Colon (tissue), 2 donors: Measurements from ENCODE around the gene FOXP1.

Experiments
- FAIRE-seq: peaks from 2 replicates; lab custom pipeline; 2012; peaks lifted over from hg19 to GRCh38; lab: Jason Lieb, UNC
- donor health status: control.
- donor health status: control.

Gene FOXP1

DNA sequence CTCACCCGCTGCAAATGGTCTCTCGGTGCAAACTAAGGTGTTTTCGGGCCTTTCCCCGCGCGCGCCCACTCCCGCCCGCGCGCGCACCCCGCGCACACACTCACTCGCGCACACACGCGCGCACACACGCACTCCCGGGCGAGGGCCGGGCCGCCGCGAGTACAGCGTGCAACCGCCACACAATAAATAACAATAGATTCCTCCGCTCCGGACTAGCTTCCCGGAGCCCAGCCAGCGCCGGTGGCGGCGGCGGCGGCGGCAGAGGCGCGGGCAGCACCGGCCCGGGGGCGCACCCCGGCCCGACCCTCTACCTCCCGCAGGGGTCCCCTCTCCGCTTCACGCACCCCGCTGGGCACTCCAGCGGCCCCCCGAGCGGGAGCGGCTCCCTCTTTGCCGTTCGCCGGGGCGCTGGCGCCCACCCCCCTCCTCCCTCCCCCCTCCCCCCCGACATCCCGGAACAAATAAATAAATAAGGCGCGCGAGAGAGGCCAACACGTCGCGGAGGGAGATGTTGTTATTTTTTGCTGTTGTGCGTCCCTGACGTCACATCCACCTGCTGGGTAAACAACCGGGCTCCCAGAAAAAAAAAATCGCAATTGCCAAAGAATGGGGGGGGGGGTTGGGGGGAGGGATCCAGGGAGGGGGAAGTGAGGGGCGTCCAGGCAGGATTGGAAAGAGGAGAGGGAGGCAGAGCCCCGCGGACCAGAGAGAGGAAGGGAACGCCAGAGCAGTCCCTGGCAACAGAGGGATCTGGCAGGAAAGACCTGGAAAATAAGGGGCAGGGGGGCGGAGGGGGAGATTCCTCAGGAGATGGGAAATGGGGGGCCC, at the start of gene FOXP1:
Gene FOXP1 (minus strand): TSS at position 163 of the 828 bp plus-strand sequence. CDS start 385,347 bp downstream, outside the sequence.
- no peak for FAIRE-seq

DNA sequence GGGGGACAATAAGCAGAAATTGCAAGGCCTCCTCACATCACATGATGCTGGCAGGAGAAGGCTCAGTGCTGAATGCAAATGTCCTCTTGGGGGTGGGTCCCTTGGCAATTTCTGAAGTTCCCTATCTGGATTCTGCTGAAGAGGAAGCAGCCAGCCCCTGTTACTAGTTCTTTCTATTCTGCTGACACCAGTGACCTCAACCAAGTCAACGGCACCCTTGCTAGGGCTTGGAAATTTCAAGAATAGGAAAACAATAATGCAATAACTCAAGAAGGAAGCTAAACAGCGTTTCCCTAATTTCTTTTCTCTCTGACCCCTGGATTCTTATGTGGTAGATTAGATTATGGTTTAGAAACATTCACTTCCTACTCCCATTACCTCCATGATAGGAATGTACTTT, 46.2 kb upstream of the FOXP1 start:
- FAIRE-seq: no peak

DNA sequence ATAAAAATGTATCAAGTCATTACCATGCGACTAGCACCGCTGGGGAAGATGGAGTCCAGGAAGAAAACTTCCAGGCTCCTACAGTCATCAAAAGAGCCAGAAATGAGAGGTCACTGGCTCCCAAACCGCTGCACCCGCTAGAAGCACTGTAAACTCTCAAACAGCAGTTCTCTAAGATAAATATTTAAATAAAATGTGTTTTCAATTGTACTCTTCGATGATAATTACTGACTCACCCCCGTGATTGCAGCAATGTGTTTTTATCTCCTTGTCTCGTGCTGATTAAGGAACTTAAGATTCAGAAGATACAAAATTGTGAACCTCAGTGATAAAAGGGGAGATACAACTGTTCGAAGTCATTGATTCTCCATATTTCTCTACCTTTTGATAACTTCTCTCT, 45.8 kb upstream of the FOXP1 start:
- no peak for FAIRE-seq

DNA sequence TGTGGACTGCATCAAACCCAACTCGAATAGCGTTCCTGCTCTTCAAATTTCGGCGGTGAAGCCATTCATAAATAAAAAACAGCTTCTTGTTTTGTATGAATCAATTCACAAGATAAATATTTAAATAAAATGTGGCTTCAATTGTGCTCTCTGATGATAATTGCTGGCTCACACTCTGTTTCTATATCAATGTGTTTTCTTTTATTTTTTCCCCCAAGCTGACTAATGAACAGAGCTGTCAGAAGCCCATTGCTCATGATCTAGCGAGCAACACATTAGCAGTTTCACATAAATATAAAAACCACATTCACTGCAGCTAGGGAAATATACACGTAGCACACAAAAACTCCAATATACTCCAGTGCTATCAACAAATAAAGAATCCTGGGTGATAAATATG, 45.0 kb upstream of the FOXP1 start:
- no peak for FAIRE-seq

DNA sequence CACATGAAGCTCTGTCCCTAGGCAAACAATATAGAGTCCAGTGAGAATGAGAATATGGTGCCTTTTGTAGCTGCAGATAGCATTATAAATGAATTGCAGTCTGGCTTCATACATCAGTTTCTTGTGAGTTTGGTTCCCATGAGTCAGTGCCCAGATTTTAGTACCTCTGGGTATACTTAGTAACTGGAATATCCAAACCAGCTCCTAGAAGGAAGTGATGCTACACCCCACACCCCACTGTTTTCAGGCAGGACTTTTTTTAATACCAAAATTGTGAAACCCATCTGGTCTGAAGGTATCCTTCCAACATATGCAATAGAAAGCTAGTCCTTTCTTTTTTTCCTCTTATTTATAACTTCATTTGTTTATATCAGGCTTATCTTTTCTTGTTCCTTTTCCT, 42.1 kb upstream of the FOXP1 start:
- FAIRE-seq: no peak

DNA sequence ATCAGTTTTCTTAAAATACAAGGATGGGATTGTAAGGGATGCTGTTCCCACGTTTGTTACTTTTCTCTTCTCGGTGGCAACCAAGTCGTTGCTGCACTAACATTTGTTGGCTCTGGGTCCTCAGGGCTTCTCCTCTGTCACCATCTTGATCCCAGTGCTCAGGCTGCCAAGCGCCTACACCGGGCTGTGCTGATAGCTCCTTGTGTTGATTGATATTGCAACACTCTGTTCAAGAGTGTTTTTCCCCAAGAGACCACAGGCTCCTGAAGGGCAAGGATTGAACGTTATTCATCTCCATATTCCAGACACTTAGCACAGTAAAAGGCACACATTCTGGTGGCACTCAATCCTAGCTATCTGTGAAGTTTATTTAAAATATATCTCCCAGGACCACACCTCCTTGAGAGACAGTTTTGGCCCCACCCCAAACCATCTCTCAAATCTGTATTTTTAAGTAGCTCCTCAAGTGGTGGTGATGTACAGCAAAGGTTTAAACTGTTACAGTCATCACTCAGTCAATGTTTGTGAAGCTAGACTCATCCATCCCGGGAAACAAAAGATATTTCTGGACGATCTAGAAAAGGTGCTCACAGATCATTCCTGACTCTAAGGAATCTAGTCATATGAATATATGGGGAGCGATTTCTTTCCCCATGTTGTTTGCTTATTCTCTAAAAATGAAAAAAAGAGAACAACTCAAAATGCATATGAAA, 38.5 kb upstream of the FOXP1 start:
- FAIRE-seq: no peak

DNA sequence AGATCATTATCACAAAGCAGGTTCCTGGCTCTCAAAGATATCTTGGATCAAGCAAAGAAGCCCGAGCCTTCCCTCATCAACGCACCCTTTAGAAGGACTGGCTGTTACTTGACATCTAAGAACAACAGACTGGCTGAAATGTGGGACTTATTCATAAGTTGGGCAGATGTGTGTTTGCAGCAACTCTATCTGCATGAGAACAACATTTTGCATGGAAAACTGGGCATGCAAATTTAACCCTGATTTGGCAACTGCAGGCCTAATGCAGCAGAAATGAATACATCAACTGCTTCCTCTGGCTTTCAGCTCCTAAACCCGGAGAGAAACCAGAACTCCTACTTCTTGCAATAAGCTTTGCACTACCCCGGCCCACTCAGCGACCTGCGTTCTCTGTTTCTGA, 35.0 kb upstream of the FOXP1 start:
- FAIRE-seq: no peak

DNA sequence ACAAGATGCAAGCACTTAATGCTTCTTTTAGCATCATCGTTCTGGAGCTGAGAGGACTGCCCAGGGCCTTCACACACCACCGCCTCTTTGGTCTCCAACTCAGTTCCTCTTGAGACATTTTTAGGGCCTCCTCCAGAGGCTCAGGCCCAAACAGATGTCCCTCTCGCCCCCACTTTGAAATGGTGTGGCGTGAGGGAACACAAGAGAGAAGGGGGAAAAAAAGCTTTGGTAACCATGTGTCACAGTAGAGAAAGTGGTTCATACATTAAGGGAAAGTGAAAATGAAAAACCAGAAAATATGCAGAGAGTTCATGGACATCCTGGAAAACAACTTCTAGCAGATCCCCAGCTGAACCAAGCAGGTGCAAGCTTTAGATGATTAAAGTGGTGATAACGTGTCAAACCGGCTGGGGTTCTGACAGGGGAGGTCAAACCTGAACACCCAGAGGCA, 33.1 kb upstream of the FOXP1 start:
- FAIRE-seq: no peak

DNA sequence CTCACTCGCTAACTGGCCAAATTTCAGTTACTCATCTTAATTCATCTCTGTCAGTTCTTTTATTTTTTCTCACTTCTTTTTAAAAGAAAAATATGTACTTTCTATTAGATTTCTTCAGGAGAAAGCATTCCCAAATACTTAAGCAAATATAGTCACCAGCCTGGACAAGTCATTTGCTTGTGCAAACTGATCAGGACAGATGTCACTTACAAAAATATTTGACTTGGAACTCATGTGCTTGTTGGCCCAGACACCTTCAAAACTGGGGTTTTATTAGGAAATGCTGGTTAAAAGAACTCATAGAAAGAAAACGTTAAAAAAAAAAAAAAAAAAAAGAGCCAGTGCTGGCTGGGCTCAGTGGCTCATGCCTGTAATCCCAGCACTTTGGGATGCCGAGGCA, 31.3 kb upstream of the FOXP1 start:
- FAIRE-seq: no peak

DNA sequence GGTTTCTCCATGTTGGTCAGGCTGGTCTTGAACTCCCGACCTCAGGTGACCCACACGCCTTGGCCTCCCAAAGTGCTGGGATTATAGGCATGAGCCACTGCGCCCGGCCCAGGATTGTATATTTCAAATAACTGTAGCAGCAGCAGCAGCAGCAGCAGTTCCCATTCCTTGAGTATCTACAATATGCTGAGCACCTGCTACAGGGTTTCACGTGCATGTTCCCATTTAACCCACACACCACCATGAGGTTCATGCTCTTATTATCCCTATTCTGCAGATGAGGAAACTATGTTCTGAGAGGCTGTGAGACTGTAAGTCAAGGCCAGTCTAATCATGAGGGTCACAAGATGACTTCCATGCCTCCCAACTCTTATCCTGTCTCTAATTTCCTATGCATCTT, 30.9 kb upstream of the FOXP1 start:
- FAIRE-seq: no peak

DNA sequence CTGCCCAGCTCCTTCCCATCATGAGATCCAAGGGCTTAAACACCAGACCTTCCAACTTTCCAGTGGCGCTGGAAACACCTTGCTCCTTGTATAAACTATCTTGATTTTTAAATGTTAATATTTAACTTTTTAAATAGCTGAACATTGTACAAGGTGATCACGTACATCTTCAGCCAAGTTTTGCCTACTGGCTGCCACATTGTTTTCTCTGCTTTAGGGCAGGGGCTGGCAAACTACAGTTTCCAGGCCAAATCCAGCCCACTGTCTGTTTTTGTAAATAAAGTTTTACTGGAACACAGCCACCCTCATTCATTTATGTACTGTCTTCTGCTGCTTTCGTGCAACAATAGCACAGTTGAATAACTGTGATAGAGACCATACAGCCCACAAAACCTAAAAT, 27.6 kb upstream of the FOXP1 start:
- no peak for FAIRE-seq

DNA sequence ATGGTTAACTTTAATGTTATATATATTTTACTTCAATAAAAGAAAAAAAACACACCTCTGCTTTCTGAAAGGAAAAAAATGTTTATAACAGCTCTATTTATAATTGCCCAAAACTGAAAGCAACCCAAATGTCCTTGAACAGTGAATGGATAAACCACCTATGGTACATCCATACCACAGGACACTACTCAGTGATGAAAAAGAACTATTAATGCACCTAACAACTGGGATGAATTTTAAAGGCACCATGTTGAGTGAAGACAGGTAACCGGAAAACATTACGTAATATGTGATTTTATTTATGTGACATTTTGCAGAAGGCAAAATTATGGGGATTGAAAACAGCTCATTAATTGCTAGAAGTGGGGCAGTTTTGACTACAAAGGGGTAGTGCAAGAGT, 23.8 kb upstream of the FOXP1 start:
- peak; percentile 18 for FAIRE-seq

DNA sequence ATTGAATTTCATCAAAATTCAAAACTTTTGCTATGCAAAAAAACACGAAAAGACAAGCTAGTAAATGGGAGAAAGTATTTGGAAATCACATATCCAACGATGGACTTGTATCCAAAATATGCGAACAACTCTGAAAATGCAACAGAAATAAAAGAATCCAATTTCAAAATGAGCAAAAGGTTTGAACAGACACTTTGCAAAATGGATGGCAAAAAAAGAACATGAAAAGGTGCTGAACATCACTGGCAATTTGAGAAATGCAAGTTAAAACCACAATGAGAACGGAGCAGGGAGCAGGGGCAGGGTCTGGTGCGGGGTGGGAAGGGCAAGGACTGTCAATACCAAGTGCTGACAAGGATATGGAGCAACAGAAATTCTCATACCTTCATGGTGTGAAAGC, 23.1 kb upstream of the FOXP1 start:
- FAIRE-seq: no peak

DNA sequence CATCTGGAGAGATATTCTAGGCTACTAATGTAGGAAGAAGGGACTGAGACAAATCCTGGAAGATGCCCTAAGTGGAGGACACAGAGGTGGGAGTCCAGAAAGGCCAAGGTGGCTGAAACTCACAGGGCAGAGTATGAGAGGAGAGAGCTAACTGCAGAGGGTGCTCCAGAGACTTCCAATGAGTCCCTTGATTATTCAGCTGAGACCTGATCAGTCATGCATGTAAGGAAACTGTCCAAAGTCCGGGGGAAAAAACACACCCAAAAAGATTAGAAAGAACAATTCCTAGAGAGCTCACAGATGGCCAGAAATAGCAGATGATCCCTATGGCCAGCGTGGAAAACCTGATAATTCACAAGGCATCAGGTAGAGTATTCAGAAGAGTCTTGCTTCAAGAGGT, 18.7 kb upstream of the FOXP1 start:
- FAIRE-seq: no peak

DNA sequence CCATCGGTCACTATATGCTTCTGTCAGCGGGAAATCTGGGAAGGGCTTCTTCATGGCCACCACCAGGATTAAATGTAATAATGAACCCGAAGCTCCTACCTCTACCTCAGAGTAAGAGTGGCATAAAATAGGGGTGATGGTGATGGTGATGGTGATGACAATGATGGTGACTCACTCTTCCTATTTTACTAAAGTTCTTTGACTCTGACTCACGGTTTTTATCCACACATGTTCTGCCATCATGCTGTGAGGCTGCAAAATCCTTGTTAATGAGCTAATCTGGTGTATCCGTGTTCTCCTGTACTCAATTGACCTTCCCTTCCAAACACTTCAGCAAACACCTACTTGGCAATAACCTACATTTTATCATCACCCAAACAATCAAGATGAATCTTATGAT, 18.3 kb upstream of the FOXP1 start:
- FAIRE-seq: no peak

DNA sequence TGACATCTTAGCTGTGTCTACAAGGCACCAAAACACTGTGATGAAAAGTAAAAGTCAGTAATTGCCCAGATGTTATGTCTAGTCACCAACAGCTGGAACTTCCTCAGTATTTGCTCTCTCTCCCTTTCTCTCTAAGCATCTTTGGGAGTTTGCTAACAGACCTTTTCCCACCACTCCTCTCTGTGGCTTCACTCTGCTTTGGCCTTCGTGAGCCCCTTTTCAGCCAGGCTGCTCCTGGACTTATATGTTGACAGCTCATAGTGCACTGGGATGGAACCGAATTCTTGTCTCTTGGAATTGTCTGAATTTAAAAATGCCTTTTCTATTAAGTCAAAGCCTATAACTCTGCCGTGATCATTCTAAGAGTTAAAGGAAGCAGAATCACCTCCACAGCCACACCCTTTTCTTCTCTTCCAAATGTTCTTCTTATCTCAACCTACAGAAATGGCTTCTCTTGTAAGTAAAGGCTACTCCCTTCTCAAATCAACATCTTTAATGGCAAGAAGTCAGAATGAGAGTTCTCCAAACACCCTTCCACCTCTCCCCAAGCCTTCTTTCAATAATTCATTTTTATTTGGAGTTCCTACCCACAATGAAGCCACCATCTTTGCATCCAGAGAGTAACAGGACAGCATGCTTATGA, 17.2 kb upstream of the FOXP1 start:
- FAIRE-seq: no peak

DNA sequence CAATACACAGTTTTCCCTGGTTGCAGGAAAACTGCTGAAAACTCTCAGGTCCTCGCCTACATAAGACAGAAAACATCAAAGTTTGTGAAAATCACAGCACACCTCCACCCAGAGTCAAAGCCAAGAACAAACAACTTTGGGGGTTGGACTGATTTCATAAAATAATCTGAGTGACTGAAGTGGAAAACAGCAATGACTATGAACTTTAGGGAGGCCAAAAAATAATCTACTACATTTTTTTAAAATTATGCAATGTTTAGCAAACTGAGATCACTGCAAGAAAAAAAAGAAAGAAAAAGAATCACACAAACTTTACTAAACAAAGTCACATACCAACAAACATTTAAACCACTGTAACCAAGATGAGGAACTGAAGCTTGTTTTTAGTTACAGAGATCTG, 15.9 kb upstream of the FOXP1 start:
- no peak for FAIRE-seq

DNA sequence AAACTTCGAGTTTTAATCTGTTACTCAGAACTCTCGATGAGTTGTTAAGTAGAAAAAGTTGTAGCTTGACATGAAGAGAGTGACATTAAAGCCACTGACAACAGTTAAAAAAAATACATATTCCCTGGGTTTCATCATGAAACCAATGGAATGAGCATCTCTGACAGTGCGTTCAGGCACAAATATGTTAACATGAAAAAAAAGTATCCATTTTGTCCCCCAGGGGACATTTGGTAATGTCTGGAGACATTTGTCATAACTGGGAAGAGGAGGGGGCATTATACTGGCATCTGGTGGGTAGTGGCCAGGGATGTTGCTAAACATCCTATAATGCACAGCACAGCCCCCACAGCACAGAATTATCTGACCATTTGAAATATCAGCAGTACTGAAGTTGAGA, 14.8 kb upstream of the FOXP1 start:
- FAIRE-seq: no peak

DNA sequence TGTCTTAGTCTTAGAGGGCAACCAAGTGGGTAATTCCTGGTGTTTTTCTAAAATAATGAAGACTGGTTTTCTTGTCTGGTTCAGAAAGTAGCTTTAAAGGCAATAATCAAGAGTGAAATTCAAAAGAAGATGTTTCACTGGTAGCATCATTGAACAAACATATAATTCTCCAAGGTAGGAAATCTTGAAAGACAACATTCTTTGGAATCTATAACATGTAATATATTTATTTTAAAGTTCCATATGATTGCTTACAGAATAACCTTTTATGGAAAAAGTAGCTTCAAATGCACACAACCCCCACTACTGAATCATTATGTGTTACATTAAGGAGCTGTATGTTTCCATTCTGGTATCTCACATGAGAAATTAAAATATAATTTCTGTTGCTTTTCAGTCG, 13.8 kb upstream of the FOXP1 start:
- FAIRE-seq: no peak

DNA sequence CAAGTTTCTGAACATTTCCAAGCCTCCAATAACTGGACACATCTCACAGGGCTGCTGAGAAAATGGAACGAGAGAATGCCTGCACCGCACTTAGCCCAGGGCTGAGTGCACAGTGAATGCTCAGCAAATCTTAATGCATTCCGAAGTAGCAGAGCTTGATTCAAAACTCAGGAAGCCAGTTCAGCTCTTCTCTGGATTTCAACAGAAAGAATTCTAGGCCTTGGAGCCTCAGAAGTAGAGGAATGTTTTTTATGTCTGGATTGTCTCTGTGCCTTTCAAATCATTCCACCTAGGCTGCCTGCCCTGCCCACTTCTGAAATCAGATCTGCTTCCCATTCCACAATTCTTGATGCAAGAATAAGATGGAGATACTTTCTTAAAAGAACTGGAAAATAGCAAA, 9.6 kb upstream of the FOXP1 start:
- FAIRE-seq: no peak

DNA sequence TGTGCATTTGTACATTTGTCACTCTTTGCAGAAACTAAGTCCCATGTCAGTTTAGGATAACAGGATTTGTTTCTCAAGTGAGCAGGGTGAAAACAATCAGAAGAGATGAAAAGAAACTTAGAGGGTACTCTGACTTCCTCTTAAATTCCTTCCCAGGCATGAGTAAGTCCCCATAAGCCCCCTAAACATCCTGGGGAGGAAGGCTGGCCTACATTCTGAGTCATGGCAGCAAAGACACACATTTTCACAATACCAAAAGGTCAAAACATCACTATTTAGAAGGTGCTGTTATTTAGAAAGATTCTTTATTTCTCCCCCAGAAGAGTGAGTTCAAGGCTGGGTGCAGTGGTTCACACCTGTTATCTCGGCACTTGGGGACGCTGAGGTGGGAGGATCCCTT, 7.6 kb upstream of the FOXP1 start:
- no peak for FAIRE-seq

DNA sequence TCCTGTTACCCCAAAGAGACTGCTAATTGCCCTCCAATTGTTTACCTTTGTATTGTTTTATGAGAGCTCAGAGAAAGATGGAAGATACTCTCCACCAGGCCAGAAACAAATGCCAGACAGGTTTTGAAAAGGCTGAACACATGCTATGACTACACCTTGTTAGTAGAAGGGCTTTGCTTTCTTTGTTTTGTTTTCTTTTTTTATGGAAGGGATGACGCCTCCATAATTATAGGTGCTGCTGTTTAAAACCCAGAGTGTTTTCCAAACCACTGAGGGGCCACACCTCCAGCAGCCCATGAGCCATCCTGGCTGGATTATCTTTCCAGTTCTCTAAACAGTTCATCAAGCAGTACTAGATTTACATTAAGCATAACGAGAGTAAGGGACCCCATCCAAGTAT, 5.6 kb upstream of the FOXP1 start:
- no peak for FAIRE-seq

DNA sequence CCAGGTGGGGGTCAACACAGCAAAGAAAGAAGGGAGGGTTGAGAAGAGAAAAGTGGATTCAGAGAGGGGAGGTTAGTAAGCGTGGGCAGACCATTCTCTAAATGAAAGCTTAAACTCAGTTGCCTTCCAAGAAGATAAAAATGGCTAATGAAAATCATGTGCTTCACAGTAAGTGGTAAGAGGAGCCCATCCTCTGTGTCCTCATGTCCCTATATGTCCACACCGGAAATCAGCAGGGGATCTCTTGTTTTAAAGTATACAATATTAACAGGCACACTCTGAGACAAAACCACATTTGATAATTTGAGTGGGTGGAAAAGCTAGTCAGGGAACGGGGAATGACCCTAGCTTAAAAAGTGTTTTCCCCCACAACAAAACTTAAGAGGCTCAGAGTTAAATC, 4.4 kb upstream of the FOXP1 start:
- FAIRE-seq: no peak
